Mammary epithelial cell (primary cell): Measurements from ENCODE around the gene MRPL9.

Source experiments
- EZH2 ChIP-seq: IDR thresholded peaks from 2 replicates; pipeline ENCODE4 v1.6.1; 2012; ENCODE audit warnings: low read length, inconsistent platforms, borderline replicate concordance
- TF ChIP-seq, protein P1 (sequence below), 2 donors: IDR thresholded peaks in 1 of 2; conservative IDR thresholded peaks in 1 of 2; 2 replicates each; pipeline ENCODE4 v1.5.1; 2011 to 2012; ENCODE audit warnings: inconsistent platforms in 2 of 2, low read length in 2 of 2, mild to moderate bottlenecking in 2 of 2, control low read depth in 1 of 2, low read depth in 1 of 2; ENCODE audit not compliant: insufficient read depth in 1 of 2; ENCODE audit errors: extremely low read depth in 1 of 2

DNA sequence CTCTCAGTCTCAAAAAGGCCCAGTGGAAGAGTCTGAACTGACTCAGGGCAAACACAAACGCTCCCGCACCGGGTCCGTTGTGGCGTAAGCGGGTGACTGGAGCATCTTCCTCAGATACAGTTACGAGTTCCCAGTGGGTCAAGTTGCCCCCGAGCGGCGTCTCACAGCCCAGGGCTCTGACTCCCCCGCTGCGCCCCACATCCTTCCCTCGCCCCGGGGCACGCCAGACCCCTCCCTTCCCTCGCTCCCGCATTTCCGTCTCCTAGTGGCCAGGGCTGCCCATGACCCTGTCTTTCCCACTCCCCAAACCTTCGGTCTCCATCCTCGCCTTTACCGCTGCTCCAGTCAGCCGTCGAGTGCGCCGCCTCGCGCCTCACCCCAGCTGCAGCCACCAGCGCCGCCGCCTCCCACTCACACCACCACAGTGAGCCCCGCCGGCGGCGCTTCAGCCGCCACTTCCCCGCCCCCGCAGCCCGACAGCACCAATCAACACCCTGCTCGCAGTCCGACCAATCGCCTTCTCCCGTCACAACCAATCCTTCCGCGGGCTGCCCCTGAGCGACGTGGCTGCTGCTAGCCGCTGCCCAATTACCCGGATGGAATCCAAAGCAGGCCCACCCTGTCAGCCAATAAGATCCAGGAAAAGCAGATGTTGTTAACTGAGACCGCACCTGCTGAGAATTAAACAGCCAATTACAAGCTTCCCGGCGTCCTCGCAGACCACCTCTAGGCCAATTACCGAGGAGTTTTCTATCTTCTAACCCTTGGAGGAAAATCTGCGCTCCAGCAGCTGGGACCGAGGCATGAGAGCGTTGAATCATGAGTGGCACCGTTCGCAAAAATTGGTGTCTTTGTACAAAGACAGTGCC, 27.0 kb upstream of the MRPL9 start, which contains the start of gene TDRKH:
- TF ChIP-seq, protein P1, sequence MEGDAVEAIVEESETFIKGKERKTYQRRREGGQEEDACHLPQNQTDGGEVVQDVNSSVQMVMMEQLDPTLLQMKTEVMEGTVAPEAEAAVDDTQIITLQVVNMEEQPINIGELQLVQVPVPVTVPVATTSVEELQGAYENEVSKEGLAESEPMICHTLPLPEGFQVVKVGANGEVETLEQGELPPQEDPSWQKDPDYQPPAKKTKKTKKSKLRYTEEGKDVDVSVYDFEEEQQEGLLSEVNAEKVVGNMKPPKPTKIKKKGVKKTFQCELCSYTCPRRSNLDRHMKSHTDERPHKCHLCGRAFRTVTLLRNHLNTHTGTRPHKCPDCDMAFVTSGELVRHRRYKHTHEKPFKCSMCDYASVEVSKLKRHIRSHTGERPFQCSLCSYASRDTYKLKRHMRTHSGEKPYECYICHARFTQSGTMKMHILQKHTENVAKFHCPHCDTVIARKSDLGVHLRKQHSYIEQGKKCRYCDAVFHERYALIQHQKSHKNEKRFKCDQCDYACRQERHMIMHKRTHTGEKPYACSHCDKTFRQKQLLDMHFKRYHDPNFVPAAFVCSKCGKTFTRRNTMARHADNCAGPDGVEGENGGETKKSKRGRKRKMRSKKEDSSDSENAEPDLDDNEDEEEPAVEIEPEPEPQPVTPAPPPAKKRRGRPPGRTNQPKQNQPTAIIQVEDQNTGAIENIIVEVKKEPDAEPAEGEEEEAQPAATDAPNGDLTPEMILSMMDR (conservative IDR thresholded peaks at IDR 0.05 in 1 of 2, IDR thresholded peaks at IDR 0.05 in 1 of 2; ENCODE audit: extremely low read depth in 1 of 2, insufficient read depth in 1 of 2, low read depth in 1 of 2, low read length in 2 of 2) = peak in 1 of 2 donors; percentile 39
- TF ChIP-seq EZH2 = peak; percentile 50
